HCT116 (cell line): Measurements from ENCODE around the gene C5orf52. TPM values are rescaled to one million over a fixed set of nuclear protein-coding genes. Genes with fewer than 3 reads are reported as not detected.

ENCODE experiments used
- ATAC-seq: fragments of 200-7000 bp; cut with Tn5 transposase; 2 replicates; pipeline ENCODE4 v1.9.1; 2020; ENCODE audit warnings: mild to moderate bottlenecking, moderate library complexity
- BruUV-seq: library from RNA; stranded (reverse); fragments of 400-500 nt; replicated peaks from 2 replicates; lab custom pipeline; 2021; lab: Mats Ljungman, UMichigan
- CTCF ChIA-PET: fragments of 300-600 bp; sonication (Branson Sonifier 250); formaldehyde crosslinking; loops from one replicate; lab custom pipeline; 2021; ENCODE audit warnings: antibody characterized with exemption; lab: Charles Lee
- POLR2A ChIA-PET: fragments of 300-600, 350-600 bp; sonication (Branson Sonifier 250); formaldehyde crosslinking; loops from one replicate; lab custom pipeline; 2021; ENCODE audit warnings: antibody characterized with exemption; lab: Charles Lee
- RAD21 ChIA-PET, 2 experiments: fragments of 300-600 bp; sonication (Branson Sonifier 250); formaldehyde crosslinking; loops; one replicate each; lab custom pipeline; 2023; ENCODE audit warnings: low total read pairs in 2 of 2; ENCODE audit not compliant: uncharacterized antibody in 2 of 2, unreplicated experiment in 2 of 2, low non-redundant PET in 1 of 2; lab: Charles Lee
- DNase-seq: peaks from one replicate; pipeline ENCODE4 v3.0.0-alpha.2; 2010; ENCODE audit warnings: low read depth, low spot score
- H2AFZ ChIP-seq: fragments of 200-600 bp; shearing (Covaris generic), sonication (generic); 2 replicates; pipeline ENCODE4 v1.6.1; 2017; ENCODE audit warnings: low read depth, mixed run types, mixed read lengths, antibody characterized with exemption, low read length; ENCODE audit not compliant: poor library complexity, severe bottlenecking
- H3K27ac ChIP-seq: 2 replicates; pipeline ENCODE4 v1.5.1; 2012; ENCODE audit warnings: low read depth, low read length
- H3K27me3 ChIP-seq: fragments of 200-600 bp; sonication (generic); 2 replicates; pipeline ENCODE4 v1.6.1; 2016; ENCODE audit warnings: mixed run types, low read length, mixed read lengths; ENCODE audit not compliant: insufficient read depth
- H3K36me3 ChIP-seq, 2 experiments: fragments of 200-500 bp in 1 of 2; fragments of 200-600 bp in 1 of 2; sonication (Bioruptor generic) in 1 of 2; sonication (generic) in 1 of 2; 2 replicates each; pipeline versions ENCODE4 v1.5.1 to v1.6.1; 2014 to 2016; ENCODE audit warnings: low read length in 2 of 2, inconsistent platforms in 1 of 2, mixed read lengths in 1 of 2, mixed run types in 1 of 2; ENCODE audit not compliant: insufficient read depth in 2 of 2, control insufficient read depth in 1 of 2
- H3K4me1 ChIP-seq, 2 experiments: fragments of 200-600 bp in 1 of 2; sonication (generic) in 1 of 2; 2 replicates each; pipeline versions ENCODE4 v1.5.1 to v1.6.1; 2012 to 2017; ENCODE audit warnings: low read length in 2 of 2, inconsistent platforms in 1 of 2, mild to moderate bottlenecking in 1 of 2, mixed read lengths in 1 of 2, mixed run types in 1 of 2, moderate library complexity in 1 of 2; ENCODE audit not compliant: insufficient read depth in 2 of 2, control insufficient read depth in 1 of 2
- H3K4me2 ChIP-seq: fragments of 200-600 bp; sonication (generic); 2 replicates; pipeline ENCODE4 v1.6.1; 2017; ENCODE audit warnings: mixed run types, low read length, mixed read lengths
- H3K4me3 ChIP-seq, 2 experiments: fragments of 200-600 bp in 1 of 2; sonication (generic) in 1 of 2; replicated peaks in 1 of 2; 2 replicates each; pipeline ENCODE4 v1.5.1; 2011 to 2016; ENCODE audit warnings: low read length in 2 of 2, control low read depth in 1 of 2, low read depth in 1 of 2, mild to moderate bottlenecking in 1 of 2, mixed read lengths in 1 of 2, mixed run types in 1 of 2
- H3K79me2 ChIP-seq: fragments of 200-600 bp; sonication (generic); 2 replicates; pipeline ENCODE4 v1.6.1; 2017; ENCODE audit warnings: mild to moderate bottlenecking, mixed run types, low read length, moderate library complexity, mixed read lengths; ENCODE audit not compliant: insufficient read depth
- H3K9ac ChIP-seq: fragments of 200-600 bp; sonication (generic); 2 replicates; pipeline ENCODE4 v1.6.1; 2016; ENCODE audit warnings: low read length, mixed read lengths
- H3K9me2 ChIP-seq: fragments of 200-600 bp; sonication (generic), shearing (Covaris generic); 2 replicates; pipeline ENCODE4 v1.6.1; 2017; ENCODE audit warnings: mixed run types, mild to moderate bottlenecking, moderate library complexity; ENCODE audit not compliant: insufficient read depth
- H3K9me3 ChIP-seq, 2 experiments: fragments of 200-500 bp in 1 of 2; fragments of 200-600 bp in 1 of 2; sonication (Bioruptor generic) in 1 of 2; sonication (generic) in 1 of 2; 2 replicates each; pipeline ENCODE4 v1.6.1; 2014 to 2017; ENCODE audit warnings: low read length in 2 of 2, mixed read lengths in 2 of 2, inconsistent platforms in 1 of 2, low read depth in 1 of 2, mild to moderate bottlenecking in 1 of 2, mixed run types in 1 of 2, moderate library complexity in 1 of 2; ENCODE audit not compliant: control insufficient read depth in 1 of 2, insufficient read depth in 1 of 2
- H4K20me1 ChIP-seq: fragments of 200-600 bp; sonication (generic), shearing (Covaris generic); 2 replicates; pipeline ENCODE4 v1.6.1; 2017; ENCODE audit warnings: mixed run types, mild to moderate bottlenecking, moderate library complexity; ENCODE audit not compliant: insufficient read depth
- CBX3 ChIP-seq: IDR thresholded peaks from 2 replicates; pipeline ENCODE4 v1.6.1; 2012; ENCODE audit warnings: low read depth
- EGR1 ChIP-seq: IDR thresholded peaks from 2 replicates; pipeline ENCODE4 v1.6.1; 2012; ENCODE audit warnings: low read depth
- POLR2A ChIP-seq: IDR thresholded peaks from 2 replicates; pipeline ENCODE4 v1.7.0; 2011; ENCODE audit warnings: borderline replicate concordance; ENCODE audit not compliant: insufficient read depth, insufficient read length; ENCODE audit errors: extremely low read depth
- SIN3A ChIP-seq: IDR thresholded peaks from 2 replicates; pipeline ENCODE4 v1.6.1; 2012; ENCODE audit warnings: low read depth
- SRF ChIP-seq: IDR thresholded peaks from 2 replicates; pipeline ENCODE4 v1.6.1; 2012; ENCODE audit warnings: low read depth
- TCF7L2 ChIP-seq: IDR thresholded peaks from 2 replicates; pipeline ENCODE4 v1.7.0; 2011; ENCODE audit warnings: borderline replicate concordance, inconsistent platforms; ENCODE audit not compliant: insufficient read depth, insufficient read length; ENCODE audit errors: extremely low read depth
- YY1 ChIP-seq: IDR thresholded peaks from 2 replicates; pipeline ENCODE4 v1.6.1; 2011; ENCODE audit warnings: low read length, low read depth, moderate library complexity, mild to moderate bottlenecking; ENCODE audit not compliant: insufficient replicate concordance; ENCODE audit errors: extremely low read depth
- ZFX ChIP-seq: fragments of 450-650 bp; IDR thresholded peaks from 2 replicates; pipeline ENCODE4 v1.6.1; 2017
- ZNF274 ChIP-seq: fragments of 200-500 bp; sonication (Bioruptor generic); IDR thresholded peaks from 2 replicates; pipeline ENCODE4 v1.6.1; 2014; ENCODE audit warnings: mild to moderate bottlenecking, low read depth, low read length, inconsistent platforms
- intact Hi-C: fragments of 100-400 bp; cut with micrococcal nuclease; formaldehyde crosslinking; loops from 2 replicates; pipeline ENCODE4 v1.10.0; 2022
- total RNA-seq: library from RNA; stranded (reverse); gene quantifications from one replicate; pipeline ENCODE4 v1.2.1, GENCODE V29; 2021; ENCODE audit not compliant: unreplicated experiment
- TF ChIP-seq, protein P1 (sequence below), 3 experiments: fragments of 200-600 bp in 1 of 3; sonication (generic) in 1 of 3; IDR thresholded peaks in 2 of 3; conservative IDR thresholded peaks in 1 of 3; 2 replicates each; pipeline ENCODE4 v1.5.1; 2012 to 2017; ENCODE audit warnings: low read depth in 2 of 3, low read length in 2 of 3, antibody characterized with exemption in 1 of 3, borderline replicate concordance in 1 of 3, control low read depth in 1 of 3, mild to moderate bottlenecking in 1 of 3, mixed read lengths in 1 of 3, mixed run types in 1 of 3, moderate library complexity in 1 of 3; ENCODE audit not compliant: insufficient read depth in 1 of 3
- TF ChIP-seq, protein P2 (sequence below): IDR thresholded peaks from 2 replicates; pipeline ENCODE4 v1.6.1; 2012; ENCODE audit warnings: low read depth

C5orf52 gene
- total RNA-seq, 1 experiment from 2014 or later = not detected

DNA sequence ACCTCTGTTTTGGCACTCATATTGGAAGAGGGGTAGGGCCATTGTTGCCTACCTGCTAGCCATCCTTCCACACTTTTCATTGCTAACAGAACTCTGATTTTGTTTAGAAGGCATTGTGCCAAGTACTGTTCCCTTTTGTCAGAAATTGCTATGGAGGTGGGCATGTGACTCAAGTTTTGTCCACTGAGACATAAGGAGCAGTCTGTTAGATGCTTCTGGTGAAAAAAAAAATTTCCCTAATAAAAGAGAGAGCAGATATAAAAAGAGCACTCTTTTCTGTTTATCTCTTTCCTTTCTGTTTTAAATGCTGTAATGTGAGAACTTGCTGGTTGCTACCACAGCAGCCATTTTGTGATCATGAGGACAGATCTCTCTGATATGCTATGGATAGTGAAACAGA is 38.0 kb downstream of the C5orf52 start:
- ChIA-PET CTCF (no interaction called here), RAD21 (no interaction called here), POLR2A (no interaction called here)
- Histone ChIP-seq H3K4me1 (no peaks in the 10 kb centered on the region), H3K79me2 (no peaks in the 10 kb centered on the region), H3K36me3 (no peaks in the 10 kb centered on the region), H3K27me3 (no peaks in the 10 kb centered on the region), H3K9me2 (no peaks in the 10 kb centered on the region), H4K20me1 (no peaks in the 10 kb centered on the region), H3K4me3 (no peak overlapping the region), H3K9me3 (no peaks in the 10 kb centered on the region), H2AFZ (peak overlapping the region; percentile 42), H3K9ac (no peak overlapping the region), H3K27ac (no peak overlapping the region), H3K4me2 (no peak overlapping the region)
- no TSS peak for BruUV-seq
- no peak for DNase-seq
- intact Hi-C loops = no loop called here
- no peak for ATAC-seq
- TF ChIP-seq SRF (no peak), ZFX (no peak), POLR2A (no peak), CBX3 (no peak), YY1 (no peak), ZNF274 (no peak), EGR1 (no peak), TCF7L2 (no peak), SIN3A (no peak)
- TF ChIP-seq, protein P1, sequence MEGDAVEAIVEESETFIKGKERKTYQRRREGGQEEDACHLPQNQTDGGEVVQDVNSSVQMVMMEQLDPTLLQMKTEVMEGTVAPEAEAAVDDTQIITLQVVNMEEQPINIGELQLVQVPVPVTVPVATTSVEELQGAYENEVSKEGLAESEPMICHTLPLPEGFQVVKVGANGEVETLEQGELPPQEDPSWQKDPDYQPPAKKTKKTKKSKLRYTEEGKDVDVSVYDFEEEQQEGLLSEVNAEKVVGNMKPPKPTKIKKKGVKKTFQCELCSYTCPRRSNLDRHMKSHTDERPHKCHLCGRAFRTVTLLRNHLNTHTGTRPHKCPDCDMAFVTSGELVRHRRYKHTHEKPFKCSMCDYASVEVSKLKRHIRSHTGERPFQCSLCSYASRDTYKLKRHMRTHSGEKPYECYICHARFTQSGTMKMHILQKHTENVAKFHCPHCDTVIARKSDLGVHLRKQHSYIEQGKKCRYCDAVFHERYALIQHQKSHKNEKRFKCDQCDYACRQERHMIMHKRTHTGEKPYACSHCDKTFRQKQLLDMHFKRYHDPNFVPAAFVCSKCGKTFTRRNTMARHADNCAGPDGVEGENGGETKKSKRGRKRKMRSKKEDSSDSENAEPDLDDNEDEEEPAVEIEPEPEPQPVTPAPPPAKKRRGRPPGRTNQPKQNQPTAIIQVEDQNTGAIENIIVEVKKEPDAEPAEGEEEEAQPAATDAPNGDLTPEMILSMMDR (IDR thresholded peaks at IDR 0.05 in 2 of 3, conservative IDR thresholded peaks at IDR 0.05 in 1 of 3; ENCODE audit: borderline replicate concordance in 1 of 3, insufficient read depth in 1 of 3, low read depth in 2 of 3, low read length in 2 of 3) = no peak
- TF ChIP-seq, protein P2, sequence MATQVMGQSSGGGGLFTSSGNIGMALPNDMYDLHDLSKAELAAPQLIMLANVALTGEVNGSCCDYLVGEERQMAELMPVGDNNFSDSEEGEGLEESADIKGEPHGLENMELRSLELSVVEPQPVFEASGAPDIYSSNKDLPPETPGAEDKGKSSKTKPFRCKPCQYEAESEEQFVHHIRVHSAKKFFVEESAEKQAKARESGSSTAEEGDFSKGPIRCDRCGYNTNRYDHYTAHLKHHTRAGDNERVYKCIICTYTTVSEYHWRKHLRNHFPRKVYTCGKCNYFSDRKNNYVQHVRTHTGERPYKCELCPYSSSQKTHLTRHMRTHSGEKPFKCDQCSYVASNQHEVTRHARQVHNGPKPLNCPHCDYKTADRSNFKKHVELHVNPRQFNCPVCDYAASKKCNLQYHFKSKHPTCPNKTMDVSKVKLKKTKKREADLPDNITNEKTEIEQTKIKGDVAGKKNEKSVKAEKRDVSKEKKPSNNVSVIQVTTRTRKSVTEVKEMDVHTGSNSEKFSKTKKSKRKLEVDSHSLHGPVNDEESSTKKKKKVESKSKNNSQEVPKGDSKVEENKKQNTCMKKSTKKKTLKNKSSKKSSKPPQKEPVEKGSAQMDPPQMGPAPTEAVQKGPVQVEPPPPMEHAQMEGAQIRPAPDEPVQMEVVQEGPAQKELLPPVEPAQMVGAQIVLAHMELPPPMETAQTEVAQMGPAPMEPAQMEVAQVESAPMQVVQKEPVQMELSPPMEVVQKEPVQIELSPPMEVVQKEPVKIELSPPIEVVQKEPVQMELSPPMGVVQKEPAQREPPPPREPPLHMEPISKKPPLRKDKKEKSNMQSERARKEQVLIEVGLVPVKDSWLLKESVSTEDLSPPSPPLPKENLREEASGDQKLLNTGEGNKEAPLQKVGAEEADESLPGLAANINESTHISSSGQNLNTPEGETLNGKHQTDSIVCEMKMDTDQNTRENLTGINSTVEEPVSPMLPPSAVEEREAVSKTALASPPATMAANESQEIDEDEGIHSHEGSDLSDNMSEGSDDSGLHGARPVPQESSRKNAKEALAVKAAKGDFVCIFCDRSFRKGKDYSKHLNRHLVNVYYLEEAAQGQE = no peak
